ENCODE results near the gene HSPG2.

- TF ChIP-seq, protein P1, sequence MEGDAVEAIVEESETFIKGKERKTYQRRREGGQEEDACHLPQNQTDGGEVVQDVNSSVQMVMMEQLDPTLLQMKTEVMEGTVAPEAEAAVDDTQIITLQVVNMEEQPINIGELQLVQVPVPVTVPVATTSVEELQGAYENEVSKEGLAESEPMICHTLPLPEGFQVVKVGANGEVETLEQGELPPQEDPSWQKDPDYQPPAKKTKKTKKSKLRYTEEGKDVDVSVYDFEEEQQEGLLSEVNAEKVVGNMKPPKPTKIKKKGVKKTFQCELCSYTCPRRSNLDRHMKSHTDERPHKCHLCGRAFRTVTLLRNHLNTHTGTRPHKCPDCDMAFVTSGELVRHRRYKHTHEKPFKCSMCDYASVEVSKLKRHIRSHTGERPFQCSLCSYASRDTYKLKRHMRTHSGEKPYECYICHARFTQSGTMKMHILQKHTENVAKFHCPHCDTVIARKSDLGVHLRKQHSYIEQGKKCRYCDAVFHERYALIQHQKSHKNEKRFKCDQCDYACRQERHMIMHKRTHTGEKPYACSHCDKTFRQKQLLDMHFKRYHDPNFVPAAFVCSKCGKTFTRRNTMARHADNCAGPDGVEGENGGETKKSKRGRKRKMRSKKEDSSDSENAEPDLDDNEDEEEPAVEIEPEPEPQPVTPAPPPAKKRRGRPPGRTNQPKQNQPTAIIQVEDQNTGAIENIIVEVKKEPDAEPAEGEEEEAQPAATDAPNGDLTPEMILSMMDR (conservative IDR thresholded peaks at IDR 0.05 in 1 of 2, IDR thresholded peaks at IDR 0.05 in 1 of 2; ENCODE audit: extremely low read depth in 1 of 2, insufficient read depth in 1 of 2, low read depth in 1 of 2, low read length in 2 of 2) = no peak
- TF ChIP-seq EZH2 (IDR thresholded peaks at IDR 0.05; ENCODE audit: borderline replicate concordance, low read length) = no peak
Measured at GRCh38 chr1:21779613-21780521, 157.2 kb downstream of the HSPG2 start.
